Tibial nerve (tissue), 4 donors: ENCODE results near the gene ADIPOR2. TPM values are rescaled to one million over a fixed set of nuclear protein-coding genes. Genes with fewer than 3 reads are reported as not detected.

ENCODE experiments used
- DNase-seq, 2 donors: peaks; one replicate each; pipeline ENCODE4 v3.0.0-alpha.2; 2019; ENCODE audit warnings: low spot score in 2 of 2
- H3K27ac ChIP-seq, 4 donors: fragments of 200-600 bp; sonication (generic) in 3 of 4; one replicate each; pipeline ENCODE4 v1.5.1; 2017 to 2019; ENCODE audit warnings: mild to moderate bottlenecking in 1 of 4
- H3K27me3 ChIP-seq, 2 donors: fragments of 200-600 bp; sonication (generic) in 1 of 2; one replicate each; pipeline versions ENCODE4 v1.5.1 to v1.6.0; 2017 to 2019
- H3K36me3 ChIP-seq, 3 donors: fragments of 200-600 bp; sonication (generic); one replicate each; pipeline ENCODE4 v1.5.1; 2018 to 2019
- H3K4me1 ChIP-seq, 4 donors: fragments of 200-600 bp; sonication (generic) in 3 of 4; one replicate each; pipeline ENCODE4 v1.5.1; 2017 to 2019
- H3K4me3 ChIP-seq, 4 donors: fragments of 200-600 bp; sonication (generic) in 3 of 4; one replicate each; pipeline ENCODE4 v1.5.1; 2017 to 2019; ENCODE audit warnings: mild to moderate bottlenecking in 1 of 4, moderate library complexity in 1 of 4
- H3K9me3 ChIP-seq, 4 donors: fragments of 200-600 bp; sonication (generic) in 3 of 4; one replicate each; pipeline ENCODE4 v1.5.1; 2017 to 2019
- EP300 ChIP-seq, 2 donors: sonication (generic); formaldehyde crosslinking; IDR thresholded peaks; one replicate each; pipeline ENCODE4 v1.6.1; 2017; ENCODE audit warnings: antibody characterized with exemption in 2 of 2, mild to moderate bottlenecking in 1 of 2
- POLR2A ChIP-seq, 2 donors: fragments of 450-650 bp; IDR thresholded peaks; one replicate each; pipeline ENCODE4 v1.6.1; 2017; ENCODE audit warnings: antibody characterized with exemption in 2 of 2, mild to moderate bottlenecking in 2 of 2, moderate library complexity in 2 of 2
- WGBS, 2 donors: methylation state at CpG; one replicate each; pipeline ENCODE4 v1.1.5; 2018; 5-methylcytosine and 5-hydroxymethylcytosine counted together
- total RNA-seq, 4 donors: library from RNA; depleted of rRNA; stranded (reverse); fragments of >200 nt; gene quantifications; one replicate each; pipeline ENCODE4 v1.1.0, GENCODE V29; 2016
- TF ChIP-seq, protein P1 (sequence below), 5 experiments: fragments of 200-600 bp in 3 of 5; fragments of 450-650 bp in 2 of 5; sonication (generic) in 3 of 5; IDR thresholded peaks; one replicate each; pipeline ENCODE4 v1.5.1; 2016 to 2019; ENCODE audit warnings: antibody characterized with exemption in 5 of 5, mild to moderate bottlenecking in 3 of 5, moderate library complexity in 2 of 5

Gene ADIPOR2
- total RNA-seq, 4 donors from 2014 or later = 66.6 to 123 (median 72.1) TPM

DNA sequence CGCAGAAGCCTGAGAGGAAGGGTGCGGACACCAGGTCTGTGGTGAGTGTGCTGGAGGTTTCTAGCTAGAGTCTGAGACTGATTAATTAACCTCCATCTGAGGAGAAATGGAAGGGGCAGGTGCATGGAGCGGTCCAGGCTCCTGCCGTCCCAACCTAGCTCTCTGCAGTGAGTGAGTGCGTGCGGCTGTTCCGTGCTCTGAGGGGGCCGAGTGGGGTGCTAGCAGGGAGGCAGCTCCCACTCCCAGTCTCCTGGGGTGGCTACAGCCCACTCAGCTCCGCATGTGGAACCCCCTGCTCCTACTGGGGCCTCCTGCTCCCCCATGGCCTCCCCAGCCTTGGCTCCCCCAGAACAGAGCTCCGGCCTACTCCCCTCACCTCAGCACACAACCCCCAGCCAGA is 132.4 kb downstream of the ADIPOR2 start:
- Histone ChIP-seq H3K4me1 (peaks cover 0 to 10% (median 0%) of the 10 kb centered on the region in 4 donors), H3K4me3 (no peak overlapping the region), H3K36me3 (no peaks in the 10 kb centered on the region), H3K27ac (no peak overlapping the region), H3K27me3 (peaks cover 0 to 89% of the 10 kb centered on the region in 2 donors), H3K9me3 (no peaks in the 10 kb centered on the region)
- no peak for DNase-seq
- TF ChIP-seq POLR2A (IDR thresholded peaks at IDR 0.05) = no peak
- TF ChIP-seq EP300 (IDR thresholded peaks at IDR 0.05) = no peak
- TF ChIP-seq, protein P1, sequence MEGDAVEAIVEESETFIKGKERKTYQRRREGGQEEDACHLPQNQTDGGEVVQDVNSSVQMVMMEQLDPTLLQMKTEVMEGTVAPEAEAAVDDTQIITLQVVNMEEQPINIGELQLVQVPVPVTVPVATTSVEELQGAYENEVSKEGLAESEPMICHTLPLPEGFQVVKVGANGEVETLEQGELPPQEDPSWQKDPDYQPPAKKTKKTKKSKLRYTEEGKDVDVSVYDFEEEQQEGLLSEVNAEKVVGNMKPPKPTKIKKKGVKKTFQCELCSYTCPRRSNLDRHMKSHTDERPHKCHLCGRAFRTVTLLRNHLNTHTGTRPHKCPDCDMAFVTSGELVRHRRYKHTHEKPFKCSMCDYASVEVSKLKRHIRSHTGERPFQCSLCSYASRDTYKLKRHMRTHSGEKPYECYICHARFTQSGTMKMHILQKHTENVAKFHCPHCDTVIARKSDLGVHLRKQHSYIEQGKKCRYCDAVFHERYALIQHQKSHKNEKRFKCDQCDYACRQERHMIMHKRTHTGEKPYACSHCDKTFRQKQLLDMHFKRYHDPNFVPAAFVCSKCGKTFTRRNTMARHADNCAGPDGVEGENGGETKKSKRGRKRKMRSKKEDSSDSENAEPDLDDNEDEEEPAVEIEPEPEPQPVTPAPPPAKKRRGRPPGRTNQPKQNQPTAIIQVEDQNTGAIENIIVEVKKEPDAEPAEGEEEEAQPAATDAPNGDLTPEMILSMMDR (IDR thresholded peaks at IDR 0.05) = no peak
- WGBS, 2 donors = 92 to 96% methylated on average over 10 of the region's 10 CpGs

DNA sequence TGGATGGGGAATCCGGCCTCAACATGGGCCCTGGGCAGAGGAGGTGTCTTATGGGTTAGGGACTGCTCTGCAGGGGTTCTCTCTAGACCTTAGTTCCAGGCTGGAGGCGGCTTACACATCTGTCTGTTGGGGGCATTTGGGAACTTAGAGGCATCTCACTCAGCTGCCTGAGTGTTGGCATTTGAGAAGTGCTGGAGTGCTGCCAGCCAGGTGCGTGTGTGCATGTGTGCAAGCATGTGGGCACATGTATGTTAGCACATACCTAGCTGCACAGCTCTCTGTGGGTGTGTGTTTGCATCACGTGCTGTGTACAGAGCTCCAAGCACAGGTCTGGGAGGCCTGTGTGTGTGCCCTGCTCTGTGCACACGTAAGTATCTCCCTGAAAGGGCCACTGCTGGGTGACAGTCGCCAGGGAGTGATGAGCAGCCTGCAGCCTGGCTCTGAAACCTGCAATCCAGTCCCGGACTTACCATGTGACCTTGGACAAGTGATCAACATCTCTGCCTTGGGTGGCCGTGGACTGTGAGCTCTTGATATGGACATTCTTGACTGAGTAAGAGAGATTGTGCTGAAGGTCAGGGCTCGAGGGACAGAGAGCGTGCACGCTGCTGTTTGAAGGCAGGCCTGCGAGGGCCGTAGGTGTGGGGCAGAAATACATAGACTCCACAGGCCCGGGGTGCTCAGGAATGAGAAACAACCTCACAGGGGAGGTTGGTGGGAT is 134.7 kb downstream of the ADIPOR2 start:
- peaks cover 0 to 87% of the 10 kb centered on the region in 2 donors for H3K27me3 ChIP-seq
- no peak for DNase-seq
- no peak for TF ChIP-seq POLR2A (IDR thresholded peaks at IDR 0.05)
- TF ChIP-seq, protein P1 (IDR thresholded peaks at IDR 0.05) = no peak
- TF ChIP-seq EP300 (IDR thresholded peaks at IDR 0.05) = no peak

DNA sequence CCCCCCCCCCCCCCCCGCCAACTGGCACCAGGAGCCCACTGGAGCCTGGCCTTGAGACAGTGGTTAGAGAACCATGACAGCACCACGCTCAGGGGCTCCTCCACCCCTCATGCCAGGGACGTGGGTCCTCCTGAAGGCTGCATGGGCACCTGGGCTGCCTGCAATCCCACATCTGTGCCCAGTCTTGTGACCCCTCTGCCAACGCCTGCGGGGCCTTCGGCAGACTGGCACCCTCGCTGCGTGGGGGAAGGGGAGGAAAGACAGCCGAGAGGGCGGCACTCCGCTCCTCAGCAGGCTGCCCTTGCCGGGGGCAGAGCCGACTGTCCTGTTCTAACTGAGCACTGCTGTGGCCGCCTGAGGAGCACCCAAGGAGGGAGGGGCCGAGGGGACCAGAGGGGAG is 135.5 kb downstream of the ADIPOR2 start:
- Histone ChIP-seq H3K4me3 (no peak overlapping the region), H3K27me3 (peaks cover 0 to 87% of the 10 kb centered on the region in 2 donors), H3K9me3 (no peaks in the 10 kb centered on the region), H3K27ac (no peak overlapping the region), H3K4me1 (no peaks in the 10 kb centered on the region), H3K36me3 (no peaks in the 10 kb centered on the region)
- DNase-seq = no peak
- WGBS, 2 donors = 68 to 77% methylated on average over 13 to 14 of the region's 15 CpGs
- TF ChIP-seq POLR2A (IDR thresholded peaks at IDR 0.05) (no peak), EP300 (IDR thresholded peaks at IDR 0.05) (no peak)
- TF ChIP-seq, protein P1 (IDR thresholded peaks at IDR 0.05) = no peak

More for the DNA sequence above, 134.7 kb downstream of the ADIPOR2 start:
- H3K27ac ChIP-seq = no peak overlapping the region
- H3K9me3 ChIP-seq = no peaks in the 10 kb centered on the region
- peaks cover 0 to 2% (median 0%) of the 10 kb centered on the region in 4 donors for H3K4me1 ChIP-seq
- H3K36me3 ChIP-seq = no peaks in the 10 kb centered on the region
- WGBS, 2 donors = 77% methylated on average over 12 to 14 of the region's 14 CpGs
- H3K4me3 ChIP-seq = no peak overlapping the region

DNA sequence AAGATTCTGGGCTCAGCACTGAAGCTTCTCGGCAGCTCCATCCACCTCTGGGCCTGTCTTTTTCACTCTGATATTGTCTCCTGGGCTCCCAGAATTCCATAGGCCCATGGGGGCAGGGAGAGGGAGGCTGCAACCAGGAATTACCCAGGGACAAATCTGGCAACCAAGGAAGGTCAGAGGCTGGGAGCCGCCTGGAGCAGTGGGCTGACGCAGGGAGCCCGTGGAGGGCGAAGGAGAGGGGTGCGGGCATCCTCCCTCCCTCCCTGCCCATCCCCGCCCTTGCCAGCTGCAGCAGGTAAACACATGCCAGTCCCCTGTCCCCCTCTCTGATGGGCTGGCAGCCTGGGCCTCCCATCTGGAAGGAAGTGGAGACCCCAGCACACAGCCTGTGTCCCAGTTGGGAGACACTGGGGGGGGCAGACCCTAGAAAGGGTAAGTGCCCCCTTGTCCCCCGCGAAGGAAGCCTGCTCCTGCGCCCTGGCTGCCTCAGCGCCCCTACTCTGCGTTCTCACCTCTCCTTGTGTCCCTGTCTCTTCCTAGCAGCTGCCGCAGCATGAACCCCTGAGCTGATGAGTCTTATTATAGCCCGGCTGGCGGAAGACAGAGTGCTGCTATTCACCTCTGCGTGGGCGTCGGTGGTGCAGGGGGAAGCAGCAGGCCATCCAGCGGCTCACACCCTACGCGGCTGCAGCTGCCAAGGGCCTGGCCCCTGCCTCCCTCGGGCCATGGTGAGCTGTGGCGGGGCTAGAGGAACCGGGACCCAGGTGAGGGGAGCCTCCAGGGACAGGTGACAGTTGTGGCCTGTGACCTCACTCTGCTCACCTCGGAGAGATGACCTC is 136.2 kb downstream of the ADIPOR2 start:
- no peaks in the 10 kb centered on the region for H3K36me3 ChIP-seq
- TF ChIP-seq POLR2A (IDR thresholded peaks at IDR 0.05) (no peak), EP300 (IDR thresholded peaks at IDR 0.05) (no peak)
- TF ChIP-seq, protein P1 (IDR thresholded peaks at IDR 0.05) = no peak
- no peak for DNase-seq
- H3K4me1 ChIP-seq = no peaks in the 10 kb centered on the region
- H3K9me3 ChIP-seq = no peaks in the 10 kb centered on the region
- H3K4me3 ChIP-seq = no peak overlapping the region
- WGBS, 2 donors = 54 to 64% methylated on average over 20 of the region's 25 CpGs
- peaks cover 0 to 83% of the 10 kb centered on the region in 2 donors for H3K27me3 ChIP-seq
- no peak overlapping the region for H3K27ac ChIP-seq
